HepG2 (cell line): Measurements from ENCODE around the gene RAD51D. TPM values are rescaled to one million over a fixed set of nuclear protein-coding genes. Genes with fewer than 3 reads are reported as not detected.

Source experiments
- ARID5B ChIP-seq: IDR thresholded peaks from 2 replicates; pipeline ENCODE4 v1.4.0; 2020; ENCODE audit warnings: mild to moderate bottlenecking, missing genetic modification reagents
- CEBPG ChIP-seq: IDR thresholded peaks from 2 replicates; pipeline ENCODE4 v1.6.1; 2016
- DPF2 ChIP-seq: sonication (generic); formaldehyde crosslinking; IDR thresholded peaks from 2 replicates; pipeline ENCODE4 v1.4.0; 2020; ENCODE audit warnings: mild to moderate bottlenecking, low read depth, missing genetic modification reagents, borderline replicate concordance
- ELF3 ChIP-seq: IDR thresholded peaks from 2 replicates; pipeline ENCODE4 v1.6.1; 2016; ENCODE audit warnings: missing genetic modification reagents, missing compliant biosample characterization
- FOXJ3 ChIP-seq: sonication (generic); formaldehyde crosslinking; IDR thresholded peaks from 2 replicates; pipeline ENCODE4 v1.4.0; 2020; ENCODE audit warnings: missing genetic modification reagents, mild to moderate bottlenecking, borderline replicate concordance
- HDAC2 ChIP-seq: sonication (generic); formaldehyde crosslinking; IDR thresholded peaks from 2 replicates; pipeline ENCODE4 v1.4.0; 2020; ENCODE audit warnings: missing genetic modification reagents
- ISL2 ChIP-seq: sonication (generic); formaldehyde crosslinking; IDR thresholded peaks from 2 replicates; pipeline ENCODE4 v1.5.0; 2020; ENCODE audit warnings: missing genetic modification reagents
- MEF2D ChIP-seq: sonication (generic); formaldehyde crosslinking; IDR thresholded peaks from 2 replicates; pipeline ENCODE4 v1.5.1; 2020; ENCODE audit warnings: mild to moderate bottlenecking, missing genetic modification reagents
- NCOA2 ChIP-seq: sonication (generic); formaldehyde crosslinking; IDR thresholded peaks from 2 replicates; pipeline ENCODE4 v1.8.0; 2022; ENCODE audit warnings: inconsistent platforms
- NR2F6 ChIP-seq, 2 experiments: IDR thresholded peaks; 2 replicates each; pipeline ENCODE4 v1.6.1; 2016; ENCODE audit warnings: antibody characterized with exemption in 1 of 2, mild to moderate bottlenecking in 1 of 2
- SIN3B ChIP-seq: fragments of 150-350 bp; IDR thresholded peaks from 2 replicates; pipeline ENCODE4 v1.6.1; 2014; ENCODE audit warnings: low read length
- TFE3 ChIP-seq: IDR thresholded peaks from 2 replicates; pipeline ENCODE4 v1.6.1; 2016
- ZFP62 ChIP-seq: sonication (generic); formaldehyde crosslinking; IDR thresholded peaks from 2 replicates; pipeline ENCODE4 v1.4.0; 2020; ENCODE audit warnings: missing genetic modification reagents
- ZNF552 ChIP-seq: sonication (generic); formaldehyde crosslinking; IDR thresholded peaks from 2 replicates; pipeline ENCODE4 v1.9.0; 2022; ENCODE audit warnings: missing genetic modification reagents, mild to moderate bottlenecking, borderline replicate concordance
- polyA plus RNA-seq, 8 experiments: library from polyadenylated mRNA; depleted of rRNA in 3 of 8; stranded (reverse) in 7 of 8; unstranded in 1 of 8; fragments of >200 nt; fragmentation: Illumina TruSeq in 4 of 8; extraction: Trizol in 4 of 8; gene quantifications; 2 replicates each; pipeline versions ENCODE4 v1.2.1 to v1.2.3, GENCODE V29; 2011 to 2016; ENCODE audit warnings: low read depth in 4 of 8, missing spikeins in 1 of 8, mixed read lengths in 1 of 8; ENCODE audit not compliant: insufficient read depth in 1 of 8
- total RNA-seq, 5 experiments: library from RNA; depleted of rRNA; stranded (reverse); fragments of >200 nt; fragmentation: Illumina TruSeq; extraction: Trizol; gene quantifications; 2 replicates each; pipeline ENCODE4 v1.2.3, GENCODE V29; 2016; ENCODE audit warnings: low read depth in 1 of 5
- TF ChIP-seq, protein P1 (sequence below): IDR thresholded peaks from 2 replicates; pipeline ENCODE4 v1.6.1; 2016; ENCODE audit warnings: missing genetic modification reagents, missing compliant biosample characterization
- TF ChIP-seq, protein P2 (sequence below): sonication (generic); formaldehyde crosslinking; IDR thresholded peaks from 2 replicates; pipeline ENCODE4 v1.4.0; 2020; ENCODE audit warnings: mild to moderate bottlenecking, missing genetic modification reagents
- TF ChIP-seq, protein P3 (sequence below): sonication (generic); formaldehyde crosslinking; IDR thresholded peaks from 2 replicates; pipeline ENCODE4 v1.5.1; 2020; ENCODE audit warnings: mild to moderate bottlenecking, missing genetic modification reagents, borderline replicate concordance
- TF ChIP-seq, protein P4 (sequence below): IDR thresholded peaks from 2 replicates; pipeline ENCODE4 v1.6.1; 2018; ENCODE audit warnings: missing genetic modification reagents

The RAD51D gene
- total and polyA plus RNA-seq, 2 of the 13 experiments (the other 11 are each of a cell fraction or from before 2014, with no cell fraction given) = 6.7 to 13.1 TPM

DNA sequence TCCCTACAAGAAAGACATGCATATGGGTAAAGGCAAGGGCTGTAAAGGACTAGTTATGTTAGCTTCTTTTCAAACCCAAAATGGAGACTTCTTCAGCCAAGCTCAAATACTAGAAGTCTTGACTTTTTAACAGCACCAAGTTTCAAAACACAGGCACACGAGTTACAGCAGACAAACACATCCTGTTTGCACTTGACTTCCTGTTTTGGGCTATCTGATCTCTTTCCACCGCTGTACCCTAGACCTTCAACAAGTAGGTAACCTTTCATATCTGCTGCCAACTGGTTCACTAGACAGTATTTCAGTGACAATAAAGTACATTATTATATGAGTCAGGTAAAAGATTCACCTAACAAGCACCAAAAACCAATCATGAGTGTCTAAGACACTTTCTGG is 68.5 kb downstream of the RAD51D start (continued):
- TF ChIP-seq, protein P1, sequence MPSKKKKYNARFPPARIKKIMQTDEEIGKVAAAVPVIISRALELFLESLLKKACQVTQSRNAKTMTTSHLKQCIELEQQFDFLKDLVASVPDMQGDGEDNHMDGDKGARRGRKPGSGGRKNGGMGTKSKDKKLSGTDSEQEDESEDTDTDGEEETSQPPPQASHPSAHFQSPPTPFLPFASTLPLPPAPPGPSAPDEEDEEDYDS (CRISPR knock-in tag) = 0 out of 2 replicates have a peak, but pooled peaks have one; percentile 26
- TF ChIP-seq, protein P2, sequence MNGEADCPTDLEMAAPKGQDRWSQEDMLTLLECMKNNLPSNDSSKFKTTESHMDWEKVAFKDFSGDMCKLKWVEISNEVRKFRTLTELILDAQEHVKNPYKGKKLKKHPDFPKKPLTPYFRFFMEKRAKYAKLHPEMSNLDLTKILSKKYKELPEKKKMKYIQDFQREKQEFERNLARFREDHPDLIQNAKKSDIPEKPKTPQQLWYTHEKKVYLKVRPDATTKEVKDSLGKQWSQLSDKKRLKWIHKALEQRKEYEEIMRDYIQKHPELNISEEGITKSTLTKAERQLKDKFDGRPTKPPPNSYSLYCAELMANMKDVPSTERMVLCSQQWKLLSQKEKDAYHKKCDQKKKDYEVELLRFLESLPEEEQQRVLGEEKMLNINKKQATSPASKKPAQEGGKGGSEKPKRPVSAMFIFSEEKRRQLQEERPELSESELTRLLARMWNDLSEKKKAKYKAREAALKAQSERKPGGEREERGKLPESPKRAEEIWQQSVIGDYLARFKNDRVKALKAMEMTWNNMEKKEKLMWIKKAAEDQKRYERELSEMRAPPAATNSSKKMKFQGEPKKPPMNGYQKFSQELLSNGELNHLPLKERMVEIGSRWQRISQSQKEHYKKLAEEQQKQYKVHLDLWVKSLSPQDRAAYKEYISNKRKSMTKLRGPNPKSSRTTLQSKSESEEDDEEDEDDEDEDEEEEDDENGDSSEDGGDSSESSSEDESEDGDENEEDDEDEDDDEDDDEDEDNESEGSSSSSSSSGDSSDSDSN (CRISPR knock-in tag) = no peak
- TF ChIP-seq HDAC2 (peak; percentile 37; the same call in 1 of the 2 replicates), ISL2 (CRISPR knock-in tag) (0 out of 2 replicates have a peak, but pooled peaks have one; percentile 9), CEBPG (CRISPR knock-in tag) (peak; percentile 66), SIN3B (0 out of 2 replicates have a peak, but pooled peaks have one; percentile 22), ARID5B (peak; percentile 79), TFE3 (CRISPR knock-in tag) (peak; percentile 85), MEF2D (peak; percentile 62; the same call in 1 of the 2 replicates), ZFP62 (no peak), FOXJ3 (CRISPR knock-in tag) (no peak), ELF3 (CRISPR knock-in tag) (peak; percentile 88), ZNF552 (no peak), NR2F6 (IDR thresholded peaks at IDR 0.05) (peak; percentile 40; the same call in 1 of the 2 replicates), NR2F6 (CRISPR knock-in tag; IDR thresholded peaks at IDR 0.05) (peak; percentile 66), NCOA2 (CRISPR knock-in tag) (peak; percentile 70), DPF2 (CRISPR knock-in tag) (peak; percentile 80; the same call in 1 of the 2 replicates)
- TF ChIP-seq, protein P3, sequence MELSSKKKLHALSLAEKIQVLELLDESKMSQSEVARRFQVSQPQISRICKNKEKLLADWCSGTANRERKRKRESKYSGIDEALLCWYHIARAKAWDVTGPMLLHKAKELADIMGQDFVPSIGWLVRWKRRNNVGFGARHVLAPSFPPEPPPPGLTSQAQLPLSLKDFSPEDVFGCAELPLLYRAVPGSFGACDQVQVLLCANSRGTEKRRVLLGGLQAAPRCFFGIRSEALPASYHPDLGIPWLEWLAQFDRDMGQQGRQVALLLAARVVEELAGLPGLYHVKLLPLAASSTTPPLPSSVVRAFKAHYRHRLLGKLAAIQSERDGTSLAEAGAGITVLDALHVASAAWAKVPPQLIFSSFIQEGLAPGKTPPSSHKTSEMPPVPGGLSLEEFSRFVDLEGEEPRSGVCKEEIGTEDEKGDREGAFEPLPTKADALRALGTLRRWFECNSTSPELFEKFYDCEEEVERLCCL (CRISPR knock-in tag) = 0 out of 2 replicates have a peak, but pooled peaks have one; percentile 59
- TF ChIP-seq, protein P4, sequence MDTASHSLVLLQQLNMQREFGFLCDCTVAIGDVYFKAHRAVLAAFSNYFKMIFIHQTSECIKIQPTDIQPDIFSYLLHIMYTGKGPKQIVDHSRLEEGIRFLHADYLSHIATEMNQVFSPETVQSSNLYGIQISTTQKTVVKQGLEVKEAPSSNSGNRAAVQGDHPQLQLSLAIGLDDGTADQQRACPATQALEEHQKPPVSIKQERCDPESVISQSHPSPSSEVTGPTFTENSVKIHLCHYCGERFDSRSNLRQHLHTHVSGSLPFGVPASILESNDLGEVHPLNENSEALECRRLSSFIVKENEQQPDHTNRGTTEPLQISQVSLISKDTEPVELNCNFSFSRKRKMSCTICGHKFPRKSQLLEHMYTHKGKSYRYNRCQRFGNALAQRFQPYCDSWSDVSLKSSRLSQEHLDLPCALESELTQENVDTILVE (CRISPR knock-in tag) = peak; percentile 27; the same call in 1 of the 2 replicates
